Activated T-cell treated with anti-CD3 and anti-CD28 coated beads, Interleukin-2, amount 50 U/mL, for 24 hours (primary cell): ENCODE data around the gene EXOC6.
"Not testable (repeated sequence)": the region's sequence is repeated elsewhere in the genome, so short reads cannot be mapped to it uniquely, and the experiment has no call there.

Experiments
- DNase-seq: peaks from one replicate; pipeline ENCODE4 v3.0.0-alpha.2; 2020
- H3K27ac Mint-ChIP-seq: 2 replicates; pipeline ENCODE4 v1.8.0; 2020; ENCODE audit warnings: mild to moderate bottlenecking, mixed read lengths
- H3K27me3 Mint-ChIP-seq: 2 replicates; pipeline ENCODE4 v1.8.0; 2020; ENCODE audit warnings: mixed read lengths
- H3K36me3 Mint-ChIP-seq: 2 replicates; pipeline ENCODE4 v1.8.0; 2020; ENCODE audit warnings: low read depth, mixed read lengths
- H3K4me1 Mint-ChIP-seq: 2 replicates; pipeline ENCODE4 v1.8.0; 2020; ENCODE audit warnings: low read depth, mixed read lengths
- H3K4me3 Mint-ChIP-seq: 2 replicates; pipeline ENCODE4 v1.8.0; 2020; ENCODE audit warnings: mild to moderate bottlenecking, moderate library complexity, mixed read lengths
- H3K9me3 Mint-ChIP-seq: 2 replicates; pipeline ENCODE4 v1.8.0; 2020; ENCODE audit warnings: mixed read lengths

Gene EXOC6

GRCh38 chr10:92970301-92971070 lies 122.2 kb downstream of the EXOC6 start:
- H3K27me3 Mint-ChIP-seq = no peaks in the 10 kb centered on the region
- H3K9me3 Mint-ChIP-seq = no peaks in the 10 kb centered on the region
- peaks cover 6% of the 10 kb centered on the region for H3K4me1 Mint-ChIP-seq
- DNase-seq = no peak
- peaks cover 40% of the 10 kb centered on the region for H3K36me3 Mint-ChIP-seq
- no peak overlapping the region for H3K27ac Mint-ChIP-seq
- no peak overlapping the region for H3K4me3 Mint-ChIP-seq

- Mint-ChIP-seq H3K36me3 (peaks cover 43% of the 10 kb centered on the region), H3K27me3 (no peaks in the 10 kb centered on the region), H3K27ac (no peak overlapping the region), H3K4me1 (peaks cover 6% of the 10 kb centered on the region), H3K9me3 (no peaks in the 10 kb centered on the region), H3K4me3 (no peak overlapping the region)
- no peak for DNase-seq
Measured at GRCh38 chr10:92972066-92972870, 123.9 kb downstream of the EXOC6 start.

DNA sequence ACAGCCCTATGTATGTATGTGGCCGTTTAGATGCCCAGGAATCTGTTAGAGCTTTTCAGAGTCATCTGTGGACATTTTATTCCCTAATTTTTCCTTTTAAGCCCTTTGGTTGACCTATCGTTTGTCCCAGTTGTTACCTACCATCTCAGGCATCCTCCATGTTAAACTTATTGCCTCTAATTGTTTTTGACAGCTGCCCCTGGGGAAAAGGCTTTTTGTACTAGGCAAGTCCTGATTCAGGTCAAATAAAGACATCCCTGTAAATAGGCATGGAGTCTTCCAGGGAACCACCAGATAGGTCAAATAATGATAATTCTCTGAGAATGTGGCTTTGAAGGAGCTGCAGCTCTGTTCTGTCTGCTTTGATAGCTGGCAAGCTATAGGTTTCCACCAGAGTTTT lies 124.6 kb downstream of the EXOC6 start:
- no peaks in the 10 kb centered on the region for H3K27me3 Mint-ChIP-seq
- H3K9me3 Mint-ChIP-seq = no peaks in the 10 kb centered on the region

GRCh38 chr10:92976278-92976677 lies 128.0 kb downstream of the EXOC6 start:
- H3K36me3 Mint-ChIP-seq = peaks cover 31% of the 10 kb centered on the region
- H3K9me3 Mint-ChIP-seq = not testable (repeated sequence)

More for the DNA sequence above, 124.6 kb downstream of the EXOC6 start:
- peaks cover 6% of the 10 kb centered on the region for H3K4me1 Mint-ChIP-seq
- H3K4me3 Mint-ChIP-seq = no peak overlapping the region
- DNase-seq = no peak
- no peak overlapping the region for H3K27ac Mint-ChIP-seq
- H3K36me3 Mint-ChIP-seq = peaks cover 43% of the 10 kb centered on the region

DNA sequence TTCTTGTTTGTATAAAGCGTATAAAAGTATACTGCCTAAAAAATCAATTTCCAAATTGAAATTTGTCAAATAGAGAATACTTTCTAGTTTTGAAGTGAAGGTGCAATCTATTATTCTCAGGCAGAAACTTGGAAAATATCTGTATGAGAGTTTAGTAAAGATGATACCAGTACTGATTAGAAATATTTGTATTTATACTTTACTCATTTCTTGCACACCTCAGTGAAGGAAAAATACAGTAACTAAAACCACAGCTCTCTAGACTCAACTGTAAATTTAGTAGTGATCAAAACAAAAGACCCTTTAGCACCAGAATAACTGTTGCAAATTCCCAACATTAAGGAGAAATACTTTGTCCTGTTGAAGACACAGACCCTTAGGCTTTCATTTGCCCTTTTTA lies 140.9 kb downstream of the EXOC6 start:
- peaks cover 38% of the 10 kb centered on the region for H3K4me1 Mint-ChIP-seq
- no peak overlapping the region for H3K27ac Mint-ChIP-seq
- no peaks in the 10 kb centered on the region for H3K27me3 Mint-ChIP-seq
- H3K4me3 Mint-ChIP-seq = no peak overlapping the region
- no peak for DNase-seq
- no peaks in the 10 kb centered on the region for H3K9me3 Mint-ChIP-seq
- H3K36me3 Mint-ChIP-seq = no peaks in the 10 kb centered on the region

More at GRCh38 chr10:92976278-92976677, 128.0 kb downstream of the EXOC6 start:
- H3K4me1 Mint-ChIP-seq, DNase-seq, H3K27me3 Mint-ChIP-seq, H3K4me3 Mint-ChIP-seq, H3K27ac Mint-ChIP-seq: not testable (repeated sequence)

DNA sequence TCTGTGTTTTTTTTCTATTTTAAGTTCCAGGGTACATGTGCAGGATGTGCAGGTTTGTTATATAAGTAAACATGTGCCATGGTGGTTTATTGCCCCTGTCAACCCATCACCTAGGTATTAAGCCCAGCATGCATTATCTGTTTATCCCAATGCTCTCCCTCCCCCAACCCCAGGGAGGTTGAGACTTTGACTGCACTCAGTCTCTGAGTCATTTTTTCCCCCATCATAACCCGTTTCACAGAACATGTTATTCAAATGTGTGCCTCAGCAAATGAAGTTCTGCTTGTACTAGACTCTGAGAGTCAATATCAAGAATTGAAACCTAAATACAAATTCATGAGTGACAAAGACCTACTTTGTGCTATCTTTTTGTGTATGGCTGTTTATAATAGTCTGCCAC lies 142.3 kb downstream of the EXOC6 start:
- Mint-ChIP-seq H3K36me3 (no peaks in the 10 kb centered on the region), H3K9me3 (no peaks in the 10 kb centered on the region), H3K4me3 (no peak overlapping the region), H3K27me3 (no peaks in the 10 kb centered on the region), H3K27ac (peak overlapping the region; percentile 76), H3K4me1 (peaks cover 38% of the 10 kb centered on the region)
- DNase-seq = no peak

- H3K27me3 Mint-ChIP-seq = no peaks in the 10 kb centered on the region
- no peaks in the 10 kb centered on the region for H3K36me3 Mint-ChIP-seq
- H3K4me1 Mint-ChIP-seq = peaks cover 38% of the 10 kb centered on the region
- H3K4me3 Mint-ChIP-seq = no peak overlapping the region
- H3K9me3 Mint-ChIP-seq = no peaks in the 10 kb centered on the region
- H3K27ac Mint-ChIP-seq = no peak overlapping the region
- DNase-seq = no peak
Measured at GRCh38 chr10:92991513-92991912, 143.2 kb downstream of the EXOC6 start.

DNA sequence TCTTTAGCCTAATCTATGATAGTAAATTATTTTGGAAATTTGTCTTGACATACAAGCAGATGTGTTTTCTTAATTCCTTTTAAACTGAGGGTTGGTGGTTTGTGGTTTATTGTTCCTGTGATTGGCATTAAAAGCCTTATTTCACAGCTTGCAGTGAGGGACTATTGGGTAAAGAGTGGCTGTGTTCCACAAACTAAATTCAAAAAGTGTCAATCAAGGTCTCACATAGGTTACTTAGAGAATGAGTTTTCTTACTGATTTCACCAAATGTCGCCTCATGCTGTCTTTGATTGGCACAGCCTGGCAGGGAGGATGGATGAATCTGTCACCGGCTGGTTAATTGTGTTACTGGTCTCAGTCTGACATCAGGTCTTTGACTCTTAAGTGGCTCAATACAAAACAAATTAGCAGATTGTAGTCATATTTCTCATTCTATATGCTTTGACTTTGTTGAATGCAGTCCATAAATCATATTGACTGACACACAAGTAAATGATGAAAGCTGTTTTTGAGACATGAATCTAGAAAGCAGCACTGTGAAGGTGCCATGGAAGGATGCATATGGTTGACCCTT lies 145.5 kb downstream of the EXOC6 start:
- H3K4me3 Mint-ChIP-seq = no peak overlapping the region
- no peaks in the 10 kb centered on the region for H3K9me3 Mint-ChIP-seq
- peaks cover 37% of the 10 kb centered on the region for H3K4me1 Mint-ChIP-seq
- no peaks in the 10 kb centered on the region for H3K27me3 Mint-ChIP-seq
- no peak overlapping the region for H3K27ac Mint-ChIP-seq
- peaks cover 4% of the 10 kb centered on the region for H3K36me3 Mint-ChIP-seq
- DNase-seq = no peak

DNA sequence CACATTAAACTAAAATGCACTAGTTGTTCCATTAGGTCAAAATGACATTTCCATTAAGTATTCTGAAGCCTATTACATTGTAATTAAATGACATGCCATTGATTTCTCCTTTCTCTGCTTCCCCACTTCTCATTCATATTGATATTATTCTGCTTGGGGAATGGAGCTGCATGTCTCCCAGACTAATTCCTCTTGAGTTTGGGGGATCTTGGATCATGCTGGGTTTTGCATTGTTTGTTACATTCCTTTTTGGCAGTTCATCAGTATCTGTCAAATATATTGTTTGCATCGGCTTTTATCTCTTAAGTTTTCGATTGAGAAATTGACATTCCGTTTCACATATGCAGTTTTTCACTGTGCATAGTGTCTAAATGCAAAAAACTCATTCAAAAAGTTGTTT lies 147.2 kb downstream of the EXOC6 start:
- no peak for DNase-seq
- Mint-ChIP-seq H3K27me3 (no peaks in the 10 kb centered on the region), H3K27ac (no peak overlapping the region), H3K9me3 (no peaks in the 10 kb centered on the region), H3K36me3 (peaks cover 4% of the 10 kb centered on the region), H3K4me1 (peaks cover 24% of the 10 kb centered on the region), H3K4me3 (no peak overlapping the region)

- Mint-ChIP-seq H3K4me1 (peaks cover 9% of the 10 kb centered on the region), H3K27ac (no peak overlapping the region), H3K36me3 (peaks cover 5% of the 10 kb centered on the region), H3K4me3 (no peak overlapping the region), H3K9me3 (no peaks in the 10 kb centered on the region), H3K27me3 (no peaks in the 10 kb centered on the region)
- no peak for DNase-seq
Measured at GRCh38 chr10:92997620-92998019, 149.3 kb downstream of the EXOC6 start.

GRCh38 chr10:92999191-92999590 lies 150.9 kb downstream of the EXOC6 start:
- DNase-seq = no peak

GRCh38 chr10:93006435-93007039 lies 158.2 kb downstream of the EXOC6 start:
- H3K27ac Mint-ChIP-seq = no peak overlapping the region
- H3K9me3 Mint-ChIP-seq = no peaks in the 10 kb centered on the region
- no peak for DNase-seq
- H3K4me3 Mint-ChIP-seq = no peak overlapping the region
- no peaks in the 10 kb centered on the region for H3K4me1 Mint-ChIP-seq
- H3K27me3 Mint-ChIP-seq = no peaks in the 10 kb centered on the region
- H3K36me3 Mint-ChIP-seq = peaks cover 3% of the 10 kb centered on the region

More at GRCh38 chr10:92999191-92999590, 150.9 kb downstream of the EXOC6 start:
- Mint-ChIP-seq H3K4me1 (no peaks in the 10 kb centered on the region), H3K9me3 (no peaks in the 10 kb centered on the region), H3K27me3 (no peaks in the 10 kb centered on the region), H3K4me3 (no peak overlapping the region), H3K36me3 (peaks cover 5% of the 10 kb centered on the region), H3K27ac (no peak overlapping the region)

GRCh38 chr10:93015722-93016121 lies 167.4 kb downstream of the EXOC6 start:
- H3K9me3 Mint-ChIP-seq = no peaks in the 10 kb centered on the region

DNA sequence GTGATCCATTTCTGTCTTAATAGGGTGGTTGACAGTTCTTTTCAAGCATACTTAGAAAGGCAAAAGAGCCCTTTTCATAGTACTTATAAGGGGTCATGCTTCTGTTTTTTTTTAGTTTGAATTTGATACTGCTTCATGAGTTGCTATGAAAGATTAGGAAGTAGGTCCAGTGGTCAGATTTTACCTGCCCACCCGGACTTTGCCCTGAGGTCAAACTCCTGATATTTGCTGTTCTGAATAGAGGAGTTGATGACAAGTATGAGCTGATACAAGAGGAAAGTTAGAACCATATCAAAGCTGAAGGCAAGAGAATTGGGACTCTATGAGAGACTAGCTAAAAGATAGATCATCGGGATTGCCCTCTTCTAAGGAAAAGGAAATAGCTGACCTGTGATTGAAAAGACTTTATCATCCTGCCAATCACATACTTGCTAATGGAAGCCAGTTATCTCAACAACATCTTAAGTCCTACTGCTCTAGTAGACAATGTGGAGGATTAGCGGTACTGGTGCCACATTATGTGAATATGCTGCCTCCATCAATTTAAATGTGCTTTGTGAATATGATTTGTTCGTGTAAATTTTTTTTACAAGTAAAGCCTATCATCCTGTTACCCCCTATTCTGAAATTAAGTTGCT lies 174.8 kb downstream of the EXOC6 start:
- H3K27ac Mint-ChIP-seq = no peak overlapping the region
- no peak overlapping the region for H3K4me3 Mint-ChIP-seq
- peaks cover 8% of the 10 kb centered on the region for H3K36me3 Mint-ChIP-seq
- H3K9me3 Mint-ChIP-seq = no peaks in the 10 kb centered on the region
- H3K27me3 Mint-ChIP-seq = no peaks in the 10 kb centered on the region
- DNase-seq = no peak
- no peaks in the 10 kb centered on the region for H3K4me1 Mint-ChIP-seq

More at GRCh38 chr10:93015722-93016121, 167.4 kb downstream of the EXOC6 start:
- Mint-ChIP-seq H3K4me3 (no peak overlapping the region), H3K27ac (no peak overlapping the region), H3K36me3 (peaks cover 23% of the 10 kb centered on the region), H3K27me3 (no peaks in the 10 kb centered on the region), H3K4me1 (no peaks in the 10 kb centered on the region)
- no peak for DNase-seq
